ENCODE data around the gene DSCAM. TPM values are rescaled to one million over a fixed set of nuclear protein-coding genes. Genes with fewer than 3 reads are reported as not detected.

DSCAM gene
- total and polyA plus RNA-seq, 2 experiments from 2014 or later: not detected

DNA sequence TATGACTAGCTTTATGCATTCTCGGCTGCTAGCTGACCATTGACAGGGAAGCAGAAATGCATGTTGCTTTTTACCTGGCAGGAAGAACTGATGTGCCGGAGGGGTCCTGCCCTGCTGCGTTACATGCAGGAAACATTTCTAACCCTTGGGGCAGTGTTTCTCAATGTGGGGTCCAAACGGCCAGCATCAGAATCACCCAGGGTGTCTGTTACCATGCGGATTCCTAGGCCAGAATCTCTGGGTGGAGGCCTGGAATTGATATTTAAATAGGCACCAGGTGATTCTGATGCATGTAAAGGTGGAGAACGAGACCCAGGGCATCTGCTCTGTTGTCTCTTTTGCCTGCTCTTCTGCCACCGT is 797.0 kb downstream of the DSCAM start:
- no peaks in the 10 kb centered on the region for H3K36me3 ChIP-seq (ENCODE audit: low read depth)
- 41 to 42% methylated on average over 7 of the region's 7 CpGs for WGBS, 2 experiments (ENCODE audit: low coverage in 1 of 2, low lambda C conversion rate in 2 of 2, missing lambda C conversion rate in 2 of 2)
- no peaks in the 10 kb centered on the region for H3K79me2 ChIP-seq (ENCODE audit: insufficient read depth)
- no peak overlapping the region for H3K4me3 ChIP-seq
- no peak overlapping the region for H2AFZ ChIP-seq
- no peaks in the 10 kb centered on the region for H3K9me3 ChIP-seq (ENCODE audit: low read depth)
- no peak for DNase-seq
- no peaks in the 10 kb centered on the region for H3K4me1 ChIP-seq (ENCODE audit: insufficient read depth)
- TF ChIP-seq EZH2phosphoT487 (IDR thresholded peaks at IDR 0.05; ENCODE audit: insufficient read depth, low read depth): no peak
- no peak for TF ChIP-seq EZH2 (IDR thresholded peaks at IDR 0.05; ENCODE audit: insufficient read depth, poor library complexity, severe bottlenecking)
- no peaks in the 10 kb centered on the region for H3K27me3 ChIP-seq (replicated peaks; ENCODE audit: insufficient read depth)
- H3K9ac ChIP-seq: no peak overlapping the region
- no peaks in the 10 kb centered on the region for H3F3A ChIP-seq (ENCODE audit: insufficient read depth)
- H3K4me2 ChIP-seq (ENCODE audit: unreplicated experiment): no peak overlapping the region
- no peak overlapping the region for H3K27ac ChIP-seq
- H3K9me2 ChIP-seq (ENCODE audit: insufficient read depth): no peaks in the 10 kb centered on the region
- H4K20me1 ChIP-seq (ENCODE audit: insufficient read depth): no peaks in the 10 kb centered on the region
- in situ Hi-C loops (cut with MboI): no loop called here

DNA sequence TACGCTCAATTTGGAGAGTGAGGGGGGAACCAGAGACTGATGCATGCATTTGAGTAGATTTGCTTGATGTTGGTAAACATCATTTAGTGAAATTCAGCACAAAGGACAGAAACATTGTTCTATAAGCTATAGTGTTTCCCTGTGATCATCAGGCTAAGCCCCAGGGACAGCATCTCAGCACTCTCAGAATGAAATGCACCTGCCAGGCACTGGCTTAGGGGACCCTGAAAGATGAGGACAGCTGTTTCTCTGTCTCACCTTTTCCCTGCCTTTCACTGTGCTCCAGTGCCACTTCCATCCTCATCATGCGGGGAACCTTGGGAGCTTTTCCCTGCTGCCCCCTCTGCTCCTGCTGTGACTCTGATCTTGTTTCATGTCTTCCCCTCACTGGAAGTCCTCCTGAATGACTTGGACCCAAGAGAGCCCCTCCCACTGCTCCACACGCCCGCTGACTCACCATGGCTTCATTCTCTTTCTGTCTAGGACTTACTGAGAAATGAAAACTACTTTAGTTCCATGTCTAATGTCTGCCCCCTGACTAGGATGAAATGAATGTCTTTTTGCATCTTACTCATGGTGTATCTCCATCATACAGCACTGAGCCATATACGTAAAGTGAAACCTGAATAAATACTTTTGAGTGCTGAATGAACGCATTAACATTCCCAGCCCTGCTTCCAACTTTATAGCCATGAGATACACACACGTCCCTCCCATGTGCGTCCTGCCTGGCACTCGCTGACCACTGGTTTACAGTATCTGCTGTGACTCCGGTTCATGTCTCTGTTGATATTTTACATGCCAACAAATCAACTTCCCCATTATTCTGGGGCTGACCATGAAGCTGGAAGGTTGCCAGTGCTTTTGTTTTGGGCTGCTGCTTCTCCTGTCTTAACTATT is 797.7 kb downstream of the DSCAM start:
- in situ Hi-C loops (cut with MboI): no loop called here
- Histone ChIP-seq H3K9ac (no peak overlapping the region), H3K79me2 (ENCODE audit: insufficient read depth) (no peaks in the 10 kb centered on the region), H3K9me3 (ENCODE audit: low read depth) (no peaks in the 10 kb centered on the region), H3K4me2 (ENCODE audit: unreplicated experiment) (no peak overlapping the region), H3K27ac (no peak overlapping the region), H3K9me2 (ENCODE audit: insufficient read depth) (no peaks in the 10 kb centered on the region), H2AFZ (no peak overlapping the region), H3K4me1 (ENCODE audit: insufficient read depth) (no peaks in the 10 kb centered on the region), H3K4me3 (no peak overlapping the region), H3K27me3 (replicated peaks; ENCODE audit: insufficient read depth) (no peaks in the 10 kb centered on the region), H3K36me3 (ENCODE audit: low read depth) (no peaks in the 10 kb centered on the region), H4K20me1 (ENCODE audit: insufficient read depth) (no peaks in the 10 kb centered on the region), H3F3A (ENCODE audit: insufficient read depth) (no peaks in the 10 kb centered on the region)
- WGBS, 2 experiments (ENCODE audit: low coverage in 1 of 2, low lambda C conversion rate in 2 of 2, missing lambda C conversion rate in 2 of 2): 5 to 6% methylated on average over 10 of the region's 10 CpGs
- DNase-seq: no peak
- TF ChIP-seq EZH2 (IDR thresholded peaks at IDR 0.05; ENCODE audit: insufficient read depth, poor library complexity, severe bottlenecking) (no peak), EZH2phosphoT487 (IDR thresholded peaks at IDR 0.05; ENCODE audit: insufficient read depth, low read depth) (no peak)

DNA sequence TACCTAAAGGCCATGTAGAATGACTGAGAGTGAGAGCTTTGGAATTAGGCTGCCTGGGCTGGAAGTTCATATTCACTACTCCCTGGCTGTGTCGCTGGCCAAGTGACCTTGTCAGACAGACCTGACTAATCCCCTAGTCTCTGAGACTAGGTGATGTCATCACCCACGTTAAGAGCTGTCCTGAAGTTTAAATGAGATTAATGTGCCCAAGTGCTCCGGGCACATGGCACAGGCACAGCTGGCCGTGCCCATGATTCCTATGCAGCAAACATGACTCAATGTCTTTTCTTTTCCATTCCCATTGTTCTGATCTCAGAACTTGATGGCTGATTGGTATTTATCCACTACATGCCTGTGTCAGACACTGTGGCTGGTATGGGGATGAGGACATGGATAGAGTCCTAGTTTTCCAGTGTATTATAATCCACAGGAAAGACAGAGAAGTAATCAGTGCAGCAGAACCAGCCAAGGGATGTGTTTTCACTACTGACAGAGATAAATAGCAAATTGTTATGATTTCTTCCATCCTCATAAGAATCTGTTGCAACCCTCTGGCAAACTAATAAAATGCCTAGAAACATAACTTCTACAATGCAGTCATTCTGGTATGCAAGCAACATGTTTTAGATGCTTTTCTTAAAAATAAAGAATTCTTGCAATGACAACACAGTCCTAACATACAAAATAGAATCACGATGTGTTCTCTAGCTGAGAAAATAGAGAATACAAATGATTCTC is 798.8 kb downstream of the DSCAM start:
- no peaks in the 10 kb centered on the region for H3K27me3 ChIP-seq (replicated peaks; ENCODE audit: insufficient read depth)
- no peaks in the 10 kb centered on the region for H3K36me3 ChIP-seq (ENCODE audit: low read depth)
- no peak overlapping the region for H3K4me3 ChIP-seq
- no peak for TF ChIP-seq EZH2phosphoT487 (IDR thresholded peaks at IDR 0.05; ENCODE audit: insufficient read depth, low read depth)
- no peak for TF ChIP-seq EZH2 (IDR thresholded peaks at IDR 0.05; ENCODE audit: insufficient read depth, poor library complexity, severe bottlenecking)
- no peaks in the 10 kb centered on the region for H3K79me2 ChIP-seq (ENCODE audit: insufficient read depth)
- no peaks in the 10 kb centered on the region for H3K9me2 ChIP-seq (ENCODE audit: insufficient read depth)
- no peaks in the 10 kb centered on the region for H3K9me3 ChIP-seq (ENCODE audit: low read depth)
- H3K9ac ChIP-seq: no peak overlapping the region
- no peaks in the 10 kb centered on the region for H4K20me1 ChIP-seq (ENCODE audit: insufficient read depth)
- H2AFZ ChIP-seq: no peak overlapping the region
- H3K4me1 ChIP-seq (ENCODE audit: insufficient read depth): no peaks in the 10 kb centered on the region
- H3F3A ChIP-seq (ENCODE audit: insufficient read depth): no peaks in the 10 kb centered on the region
- no peak overlapping the region for H3K27ac ChIP-seq
- no peak overlapping the region for H3K4me2 ChIP-seq (ENCODE audit: unreplicated experiment)
- 7 to 9% methylated on average over 5 of the region's 5 CpGs for WGBS, 2 experiments (ENCODE audit: low coverage in 1 of 2, low lambda C conversion rate in 2 of 2, missing lambda C conversion rate in 2 of 2)
- no peak for DNase-seq
- in situ Hi-C loops (cut with MboI): no loop called here

DNA sequence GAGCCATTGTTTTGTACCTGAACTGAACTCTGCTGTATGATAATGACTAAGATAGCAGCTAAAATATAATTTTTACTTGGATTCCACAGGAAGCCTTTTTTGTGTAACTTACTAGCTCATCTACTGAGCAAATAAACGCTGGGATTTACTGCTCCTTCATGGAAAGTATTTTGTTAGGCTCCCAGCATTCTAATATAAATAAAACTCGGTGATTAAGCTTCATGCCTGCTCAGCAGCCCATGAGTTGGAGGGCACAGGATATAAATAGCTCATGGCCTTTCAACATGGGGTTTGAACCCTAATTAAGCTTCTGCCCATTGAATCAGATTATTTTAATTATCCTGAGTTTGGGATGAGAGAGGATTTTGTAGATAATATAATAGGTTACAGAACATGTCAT is 799.7 kb downstream of the DSCAM start:
- Histone ChIP-seq H3K36me3 (ENCODE audit: low read depth) (no peaks in the 10 kb centered on the region), H3K4me2 (ENCODE audit: unreplicated experiment) (no peak overlapping the region), H3K9me3 (ENCODE audit: low read depth) (no peaks in the 10 kb centered on the region), H4K20me1 (ENCODE audit: insufficient read depth) (no peaks in the 10 kb centered on the region), H3K4me3 (no peak overlapping the region), H3F3A (ENCODE audit: insufficient read depth) (no peaks in the 10 kb centered on the region), H3K27me3 (replicated peaks; ENCODE audit: insufficient read depth) (no peaks in the 10 kb centered on the region), H3K9ac (no peak overlapping the region), H3K9me2 (ENCODE audit: insufficient read depth) (no peaks in the 10 kb centered on the region), H3K4me1 (ENCODE audit: insufficient read depth) (no peaks in the 10 kb centered on the region), H3K79me2 (ENCODE audit: insufficient read depth) (no peaks in the 10 kb centered on the region), H2AFZ (no peak overlapping the region), H3K27ac (no peak overlapping the region)
- TF ChIP-seq EZH2 (IDR thresholded peaks at IDR 0.05; ENCODE audit: insufficient read depth, poor library complexity, severe bottlenecking) (no peak), EZH2phosphoT487 (IDR thresholded peaks at IDR 0.05; ENCODE audit: insufficient read depth, low read depth) (no peak)
- 14 to 19% methylated on average over 2 of the region's 2 CpGs for WGBS, 2 experiments (ENCODE audit: low coverage in 1 of 2, low lambda C conversion rate in 2 of 2, missing lambda C conversion rate in 2 of 2)
- no peak for DNase-seq
- in situ Hi-C loops (cut with MboI): no loop called here
